Fibroblast of lung (primary cell): ENCODE measurements around the gene IGF1R. TPM values are rescaled to one million over a fixed set of nuclear protein-coding genes. Genes with fewer than 3 reads are reported as not detected.
A peak's percentile ranks its signal among the peaks of the same experiment; 100 is the strongest.

Source experiments
- DNase-seq, 2 donors: peaks; one replicate each; pipeline versions ENCODE4 v3.0.0 to v3.0.0-alpha.2; 2010; ENCODE audit warnings: low read depth in 2 of 2
- H2AFZ ChIP-seq: 2 replicates; pipeline ENCODE4 v1.5.1; 2012; ENCODE audit warnings: low read length, control low read depth, inconsistent platforms
- H3K27ac ChIP-seq: 2 replicates; pipeline ENCODE4 v1.5.1; 2011; ENCODE audit warnings: low read length, control low read depth; ENCODE audit not compliant: insufficient read depth
- H3K27me3 ChIP-seq: 2 replicates; pipeline ENCODE4 v1.5.1; 2011; ENCODE audit warnings: mild to moderate bottlenecking, low read length; ENCODE audit not compliant: control insufficient read depth, insufficient read depth
- H3K36me3 ChIP-seq: 2 replicates; pipeline ENCODE4 v1.5.1; 2011; ENCODE audit warnings: low read length; ENCODE audit not compliant: control insufficient read depth, insufficient read depth
- H3K4me1 ChIP-seq: 2 replicates; pipeline ENCODE4 v1.5.1; 2011; ENCODE audit warnings: low read length; ENCODE audit not compliant: control insufficient read depth, insufficient read depth; ENCODE audit errors: extremely low read depth
- H3K4me2 ChIP-seq: 2 replicates; pipeline ENCODE4 v1.5.1; 2011; ENCODE audit warnings: low read length, control low read depth; ENCODE audit not compliant: insufficient read depth; ENCODE audit errors: extremely low read depth
- H3K4me3 ChIP-seq, 4 experiments: fragments of 200-600 bp in 1 of 4; sonication (generic) in 1 of 4; replicated peaks in 1 of 4; 2 replicates each; pipeline ENCODE4 v1.5.1; 2011 to 2016; ENCODE audit warnings: low read length in 4 of 4, low read depth in 3 of 4, mild to moderate bottlenecking in 3 of 4, control low read depth in 2 of 4, inconsistent platforms in 1 of 4, mixed read lengths in 1 of 4; ENCODE audit not compliant: insufficient read depth in 1 of 4; ENCODE audit errors: control extremely low read depth in 1 of 4
- H3K79me2 ChIP-seq: 2 replicates; pipeline ENCODE4 v1.5.1; 2012; ENCODE audit warnings: mild to moderate bottlenecking, low read length, inconsistent platforms; ENCODE audit not compliant: control insufficient read depth, insufficient read depth
- H3K9ac ChIP-seq: 2 replicates; pipeline ENCODE4 v1.5.1; 2011; ENCODE audit warnings: mild to moderate bottlenecking, low read length, control low read depth; ENCODE audit not compliant: insufficient read depth
- H3K9me3 ChIP-seq: 2 replicates; pipeline ENCODE4 v1.5.1; 2012; ENCODE audit warnings: low read depth, low read length; ENCODE audit not compliant: control insufficient read depth, insufficient read depth
- H4K20me1 ChIP-seq: 2 replicates; pipeline ENCODE4 v1.5.1; 2011; ENCODE audit warnings: low read length; ENCODE audit not compliant: control insufficient read depth, insufficient read depth; ENCODE audit errors: extremely low read depth
- EZH2 ChIP-seq: IDR thresholded peaks from 2 replicates; pipeline ENCODE4 v1.5.1; 2012; ENCODE audit warnings: low read length, control low read depth, mild to moderate bottlenecking; ENCODE audit errors: missing control alignments
- polyA plus RNA-seq, 2 donors: library from polyadenylated mRNA; depleted of rRNA in 1 of 2; stranded (reverse) in 1 of 2; unstranded in 1 of 2; fragments of >200 nt; gene quantifications; 2 replicates each; pipeline ENCODE4 v1.2.1, GENCODE V29; 2011 to 2012; ENCODE audit warnings: missing spikeins in 1 of 2
- total RNA-seq: library from RNA; depleted of rRNA; stranded (reverse); fragments of >200 nt; gene quantifications from 2 replicates; pipeline ENCODE4 v1.2.1, GENCODE V29; 2014
- TF ChIP-seq, protein P1 (sequence below), 2 donors: IDR thresholded peaks in 1 of 2; conservative IDR thresholded peaks in 1 of 2; 1 replicate in 1 of 2; 2 replicates in 1 of 2; pipeline ENCODE4 v1.5.1; 2011 to 2012; ENCODE audit warnings: low read length in 2 of 2, control low read depth in 1 of 2, inconsistent platforms in 1 of 2, low read depth in 1 of 2, mild to moderate bottlenecking in 1 of 2

IGF1R gene
- total and polyA plus RNA-seq, 2 donors (not counting 1 experiment from before 2014, with no cell fraction given) = 14.6 to 28.6 TPM

GRCh38 chr15:98769867-98770266, 121.5 kb downstream of the IGF1R start:
- Histone ChIP-seq H3K9me3 (no peaks in the 10 kb centered on the region), H3K4me2 (no peak overlapping the region), H3K27ac (no peak overlapping the region), H3K36me3 (no peaks in the 10 kb centered on the region), H3K9ac (no peak overlapping the region), H3K27me3 (no peaks in the 10 kb centered on the region), H3K79me2 (peaks cover 29% of the 10 kb centered on the region), H3K4me1 (no peaks in the 10 kb centered on the region), H4K20me1 (no peaks in the 10 kb centered on the region), H3K4me3 (no peak overlapping the region), H2AFZ (no peak overlapping the region)
- no peak for TF ChIP-seq EZH2
- TF ChIP-seq, protein P1, sequence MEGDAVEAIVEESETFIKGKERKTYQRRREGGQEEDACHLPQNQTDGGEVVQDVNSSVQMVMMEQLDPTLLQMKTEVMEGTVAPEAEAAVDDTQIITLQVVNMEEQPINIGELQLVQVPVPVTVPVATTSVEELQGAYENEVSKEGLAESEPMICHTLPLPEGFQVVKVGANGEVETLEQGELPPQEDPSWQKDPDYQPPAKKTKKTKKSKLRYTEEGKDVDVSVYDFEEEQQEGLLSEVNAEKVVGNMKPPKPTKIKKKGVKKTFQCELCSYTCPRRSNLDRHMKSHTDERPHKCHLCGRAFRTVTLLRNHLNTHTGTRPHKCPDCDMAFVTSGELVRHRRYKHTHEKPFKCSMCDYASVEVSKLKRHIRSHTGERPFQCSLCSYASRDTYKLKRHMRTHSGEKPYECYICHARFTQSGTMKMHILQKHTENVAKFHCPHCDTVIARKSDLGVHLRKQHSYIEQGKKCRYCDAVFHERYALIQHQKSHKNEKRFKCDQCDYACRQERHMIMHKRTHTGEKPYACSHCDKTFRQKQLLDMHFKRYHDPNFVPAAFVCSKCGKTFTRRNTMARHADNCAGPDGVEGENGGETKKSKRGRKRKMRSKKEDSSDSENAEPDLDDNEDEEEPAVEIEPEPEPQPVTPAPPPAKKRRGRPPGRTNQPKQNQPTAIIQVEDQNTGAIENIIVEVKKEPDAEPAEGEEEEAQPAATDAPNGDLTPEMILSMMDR (conservative IDR thresholded peaks at IDR 0.05 in 1 of 2, IDR thresholded peaks at IDR 0.05 in 1 of 2; ENCODE audit: low read depth in 1 of 2, low read length in 2 of 2) = no peak
- DNase-seq = no peak

DNA sequence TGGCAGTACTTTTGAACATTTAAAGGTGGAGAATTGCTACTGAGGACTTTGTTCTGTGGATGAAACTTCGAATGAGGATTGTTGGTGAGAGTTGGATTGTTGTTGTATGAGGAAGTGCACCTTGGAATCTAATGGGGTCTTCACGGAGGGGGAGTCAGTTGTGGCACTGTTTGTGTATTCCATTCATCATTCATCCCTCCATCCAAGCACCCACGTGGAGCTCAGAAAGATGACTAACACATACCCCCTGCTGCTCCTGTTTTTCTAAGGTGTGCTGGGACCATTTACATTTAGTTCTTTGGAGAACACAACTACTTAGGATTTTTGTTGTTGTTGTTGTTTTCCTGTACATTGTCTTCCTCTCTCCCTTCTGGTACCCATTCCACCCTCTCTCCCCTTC, 122.6 kb downstream of the IGF1R start:
- Histone ChIP-seq H3K9me3 (no peaks in the 10 kb centered on the region), H3K4me2 (no peak overlapping the region), H3K27me3 (no peaks in the 10 kb centered on the region), H3K9ac (no peak overlapping the region), H3K27ac (no peak overlapping the region), H3K79me2 (peaks cover 33% of the 10 kb centered on the region), H3K36me3 (no peaks in the 10 kb centered on the region), H2AFZ (no peak overlapping the region), H3K4me3 (no peak overlapping the region), H4K20me1 (no peaks in the 10 kb centered on the region), H3K4me1 (no peaks in the 10 kb centered on the region)
- TF ChIP-seq EZH2 = no peak
- TF ChIP-seq, protein P1 (conservative IDR thresholded peaks at IDR 0.05 in 1 of 2, IDR thresholded peaks at IDR 0.05 in 1 of 2; ENCODE audit: low read depth in 1 of 2, low read length in 2 of 2) = no peak
- no peak for DNase-seq

- Histone ChIP-seq H3K36me3 (no peaks in the 10 kb centered on the region), H3K79me2 (peaks cover 35% of the 10 kb centered on the region), H2AFZ (no peak overlapping the region), H4K20me1 (no peaks in the 10 kb centered on the region), H3K27me3 (no peaks in the 10 kb centered on the region), H3K9me3 (no peaks in the 10 kb centered on the region), H3K4me3 (no peak overlapping the region), H3K4me1 (no peaks in the 10 kb centered on the region), H3K9ac (no peak overlapping the region), H3K4me2 (no peak overlapping the region), H3K27ac (no peak overlapping the region)
- DNase-seq = peak in 1 of 2 donors; percentile 31
- no peak for TF ChIP-seq EZH2
- TF ChIP-seq, protein P1 (conservative IDR thresholded peaks at IDR 0.05 in 1 of 2, IDR thresholded peaks at IDR 0.05 in 1 of 2; ENCODE audit: low read depth in 1 of 2, low read length in 2 of 2) = no peak
These were observed 123.2 kb downstream of the IGF1R start for GRCh38 chr15:98771541-98771940.
